Lung (tissue), 12 donors: ENCODE results near the gene DIRAS1. TPM values are rescaled to one million over a fixed set of nuclear protein-coding genes. Genes with fewer than 3 reads are reported as not detected.

Source experiments
- ATAC-seq: fragments of 200-7000 bp; cut with Tn5 transposase; one replicate; pipeline ENCODE4 v1.9.1; 2020; ENCODE audit warnings: moderate number of reproducible peaks; ENCODE audit not compliant: insufficient read depth, low FRiP score
- DNase-seq, 3 donors: peaks; one replicate each; pipeline ENCODE4 v3.0.0-alpha.2; 2013 to 2017
- H3K27ac ChIP-seq, 2 donors: one replicate each; pipeline ENCODE4 v1.5.1; 2013; ENCODE audit warnings: mild to moderate bottlenecking in 2 of 2, moderate library complexity in 2 of 2, control low read depth in 1 of 2, inconsistent platforms in 1 of 2, low read depth in 1 of 2, low read length in 1 of 2
- H3K27me3 ChIP-seq, 3 donors: one replicate each; pipeline ENCODE4 v1.5.1; 2013; ENCODE audit warnings: low read length in 2 of 3; ENCODE audit not compliant: control insufficient read depth in 3 of 3, insufficient read depth in 3 of 3
- H3K36me3 ChIP-seq, 4 donors: one replicate each; pipeline ENCODE4 v1.5.1; 2013; ENCODE audit warnings: low read length in 4 of 4, mild to moderate bottlenecking in 1 of 4, moderate library complexity in 1 of 4; ENCODE audit not compliant: control insufficient read depth in 4 of 4, insufficient read depth in 4 of 4
- H3K4me1 ChIP-seq, 5 donors: one replicate each; pipeline ENCODE4 v1.5.1; 2013; ENCODE audit warnings: low read length in 5 of 5, mild to moderate bottlenecking in 2 of 5, moderate library complexity in 1 of 5; ENCODE audit not compliant: control insufficient read depth in 5 of 5, insufficient read depth in 5 of 5
- H3K4me3 ChIP-seq: one replicate; pipeline ENCODE4 v1.5.1; 2013; ENCODE audit warnings: mild to moderate bottlenecking, control low read depth, moderate library complexity
- H3K9ac ChIP-seq, 2 donors: one replicate each; pipeline ENCODE4 v1.5.1; 2013; ENCODE audit warnings: low read length in 2 of 2, control low read depth in 1 of 2; ENCODE audit not compliant: insufficient read depth in 1 of 2
- H3K9me3 ChIP-seq, 4 donors: one replicate each; pipeline ENCODE4 v1.5.1; 2013; ENCODE audit warnings: low read length in 3 of 4, mild to moderate bottlenecking in 1 of 4, moderate library complexity in 1 of 4; ENCODE audit not compliant: control insufficient read depth in 4 of 4, insufficient read depth in 3 of 4
- WGBS, 2 donors: extraction: QIAGEN DNeasy Blood & Tissue Kit; methylation state at CpG; one replicate each; pipeline ENCODE4 v1.1.7; 2013; 5-methylcytosine and 5-hydroxymethylcytosine counted together
- polyA plus RNA-seq, 2 donors: library from polyadenylated mRNA; stranded (reverse); fragments of 200-250 nt; gene quantifications; one replicate each; pipeline ENCODE4 v1.2.1, GENCODE V29; 2013
- total RNA-seq, 2 donors: library from RNA; depleted of rRNA in 1 of 2; stranded (reverse); fragments of >200 nt in 1 of 2; gene quantifications; one replicate each; pipeline ENCODE4 v1.2.1, GENCODE V29; 2014 to 2021
- TF ChIP-seq, protein P1 (sequence below): IDR thresholded peaks from 2 replicates; pipeline ENCODE4 v1.5.1; 2012; ENCODE audit warnings: mild to moderate bottlenecking; ENCODE audit errors: control extremely low read depth, extremely low read depth
- donor health status: control.
- donor health status: control.
- donor health status: Bipolar disorder and iron deficiency.
- donor health status: healthy.
- donor health status: DM: yes; HTN: yes; CAD: no.

Gene DIRAS1
- total and polyA plus RNA-seq, 4 donors = 0.37 to 1.2 (median 0.58) TPM

DNA sequence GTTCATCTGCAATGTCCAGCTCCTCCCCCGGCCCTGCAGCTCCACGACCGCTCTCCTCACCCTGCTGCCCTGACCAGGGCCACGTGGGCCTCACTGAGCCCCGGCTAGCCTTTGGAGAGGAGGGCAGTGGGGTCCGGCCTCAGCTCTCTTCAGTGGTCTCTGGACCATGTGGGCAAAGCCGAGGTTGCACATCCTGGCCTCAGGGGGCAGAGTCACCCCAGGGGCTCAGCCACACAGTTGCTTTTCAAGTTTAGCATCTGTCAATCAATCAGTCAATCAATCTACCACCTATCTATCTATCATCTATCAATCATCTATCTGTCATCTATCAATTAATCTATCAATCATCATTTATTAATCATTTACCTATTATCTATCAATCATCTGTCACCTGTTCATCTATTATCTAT lies 3.0 kb upstream of the DIRAS1 start:
- no peaks in the 10 kb centered on the region for H3K36me3 ChIP-seq
- WGBS, 2 donors = 51 to 76% methylated on average over 7 of the region's 7 CpGs
- ATAC-seq (no peak), DNase-seq (no peak)
- no peak overlapping the region for H3K27ac ChIP-seq
- H3K9ac ChIP-seq = no peak overlapping the region
- H3K4me3 ChIP-seq = no peak overlapping the region
- peaks cover 0 to 21% (median 0%) of the 10 kb centered on the region in 5 donors for H3K4me1 ChIP-seq
- no peaks in the 10 kb centered on the region for H3K9me3 ChIP-seq
- peaks cover 0 to 32% (median 12%) of the 10 kb centered on the region in 3 donors for H3K27me3 ChIP-seq
- TF ChIP-seq, protein P1, sequence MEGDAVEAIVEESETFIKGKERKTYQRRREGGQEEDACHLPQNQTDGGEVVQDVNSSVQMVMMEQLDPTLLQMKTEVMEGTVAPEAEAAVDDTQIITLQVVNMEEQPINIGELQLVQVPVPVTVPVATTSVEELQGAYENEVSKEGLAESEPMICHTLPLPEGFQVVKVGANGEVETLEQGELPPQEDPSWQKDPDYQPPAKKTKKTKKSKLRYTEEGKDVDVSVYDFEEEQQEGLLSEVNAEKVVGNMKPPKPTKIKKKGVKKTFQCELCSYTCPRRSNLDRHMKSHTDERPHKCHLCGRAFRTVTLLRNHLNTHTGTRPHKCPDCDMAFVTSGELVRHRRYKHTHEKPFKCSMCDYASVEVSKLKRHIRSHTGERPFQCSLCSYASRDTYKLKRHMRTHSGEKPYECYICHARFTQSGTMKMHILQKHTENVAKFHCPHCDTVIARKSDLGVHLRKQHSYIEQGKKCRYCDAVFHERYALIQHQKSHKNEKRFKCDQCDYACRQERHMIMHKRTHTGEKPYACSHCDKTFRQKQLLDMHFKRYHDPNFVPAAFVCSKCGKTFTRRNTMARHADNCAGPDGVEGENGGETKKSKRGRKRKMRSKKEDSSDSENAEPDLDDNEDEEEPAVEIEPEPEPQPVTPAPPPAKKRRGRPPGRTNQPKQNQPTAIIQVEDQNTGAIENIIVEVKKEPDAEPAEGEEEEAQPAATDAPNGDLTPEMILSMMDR = no peak

DNA sequence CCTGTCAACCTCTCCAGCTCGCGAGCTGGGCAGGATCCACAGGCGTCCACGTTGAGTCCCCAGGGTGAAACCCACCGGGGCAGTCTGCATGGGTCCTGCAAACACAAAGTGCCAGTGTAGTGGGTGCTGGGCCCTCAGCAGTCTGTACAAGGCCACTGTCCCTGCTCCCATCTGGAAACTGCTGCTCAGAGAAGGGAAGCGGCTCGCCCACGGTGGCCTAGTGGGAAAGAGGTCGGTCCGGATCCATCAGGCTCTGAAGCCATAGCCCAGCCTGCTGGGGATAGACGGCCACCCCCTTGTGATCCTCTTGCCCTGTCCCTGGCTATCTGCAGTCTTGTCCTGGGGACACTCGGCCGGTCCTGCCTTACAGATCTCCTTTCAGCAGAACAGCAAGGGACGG lies 2.6 kb upstream of the DIRAS1 start:
- 69 to 87% methylated on average over 14 of the region's 14 CpGs for WGBS, 2 donors
- peaks cover 0 to 32% (median 12%) of the 10 kb centered on the region in 3 donors for H3K27me3 ChIP-seq

DNA sequence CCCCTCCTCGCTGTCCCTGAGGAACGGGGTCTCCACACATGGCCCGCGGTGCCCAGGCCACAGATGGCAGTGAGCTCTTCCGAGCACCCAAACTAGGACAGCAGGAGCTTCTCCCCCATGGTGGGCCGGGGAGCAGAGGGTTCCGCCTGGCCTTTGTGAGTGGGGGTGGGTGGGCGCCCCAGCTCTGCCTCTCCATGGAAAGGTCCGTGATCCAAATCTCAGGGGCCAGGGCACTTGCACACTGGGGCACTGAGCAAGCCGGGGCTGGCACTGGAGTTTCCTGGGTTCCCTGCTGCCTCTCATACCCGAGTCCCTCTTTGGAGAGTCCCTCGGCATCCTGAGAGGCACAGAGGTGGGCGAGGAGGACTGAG lies 2.2 kb upstream of the DIRAS1 start:
- DNase-seq = no peak
- H3K9ac ChIP-seq = no peak overlapping the region
- peaks cover 0 to 15% (median 0%) of the 10 kb centered on the region in 5 donors for H3K4me1 ChIP-seq
- no peak overlapping the region for H3K4me3 ChIP-seq
- 79 to 87% methylated on average over 13 of the region's 13 CpGs for WGBS, 2 donors
- H3K9me3 ChIP-seq = no peaks in the 10 kb centered on the region
- H3K27ac ChIP-seq = peak overlapping the region in 1 of 2 donors; percentile 82
- peaks cover 0 to 32% (median 12%) of the 10 kb centered on the region in 3 donors for H3K27me3 ChIP-seq
- no peaks in the 10 kb centered on the region for H3K36me3 ChIP-seq
- ATAC-seq = no peak
- TF ChIP-seq, protein P1 = no peak

More for the DNA sequence above, 2.6 kb upstream of the DIRAS1 start:
- Histone ChIP-seq H3K4me3 (no peak overlapping the region), H3K36me3 (no peaks in the 10 kb centered on the region), H3K27ac (peak overlapping the region in 1 of 2 donors; percentile 82), H3K9me3 (no peaks in the 10 kb centered on the region), H3K4me1 (peaks cover 0 to 17% (median 0%) of the 10 kb centered on the region in 5 donors), H3K9ac (no peak overlapping the region)
- TF ChIP-seq, protein P1 = no peak
- DNase-seq = no peak
- ATAC-seq = no peak
